ENCODE results near the gene ALG14. TPM values are rescaled to one million over a fixed set of nuclear protein-coding genes. Genes with fewer than 3 reads are reported as not detected.

ALG14 gene
- total RNA-seq, 6 donors from 2014 or later, result 0.55 to 6.2 (median 0.98) TPM

DNA sequence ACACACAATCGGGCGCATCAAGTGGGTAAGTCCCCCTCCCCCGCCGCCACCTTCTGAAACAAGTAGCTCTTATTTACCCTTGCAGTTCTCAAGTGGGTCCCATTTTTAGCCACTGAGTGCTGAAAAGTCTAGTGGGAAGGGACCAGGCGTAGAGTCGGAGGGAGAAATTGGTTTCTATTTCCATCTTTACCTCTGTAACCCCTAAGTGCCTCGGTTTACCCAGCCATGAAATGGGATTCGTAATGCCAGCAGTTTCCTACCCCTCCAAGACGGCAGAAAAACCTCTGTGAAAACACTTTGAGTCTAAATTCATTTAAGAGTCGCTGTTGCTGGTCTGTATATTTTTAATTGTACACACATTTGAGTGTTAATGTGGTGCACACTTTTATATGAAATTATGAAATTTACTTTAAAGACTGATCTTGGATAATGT, 45.3 kb upstream of the ALG14 start:
- no peak for ATAC-seq (ENCODE audit: low FRiP score in 2 of 2)

DNA sequence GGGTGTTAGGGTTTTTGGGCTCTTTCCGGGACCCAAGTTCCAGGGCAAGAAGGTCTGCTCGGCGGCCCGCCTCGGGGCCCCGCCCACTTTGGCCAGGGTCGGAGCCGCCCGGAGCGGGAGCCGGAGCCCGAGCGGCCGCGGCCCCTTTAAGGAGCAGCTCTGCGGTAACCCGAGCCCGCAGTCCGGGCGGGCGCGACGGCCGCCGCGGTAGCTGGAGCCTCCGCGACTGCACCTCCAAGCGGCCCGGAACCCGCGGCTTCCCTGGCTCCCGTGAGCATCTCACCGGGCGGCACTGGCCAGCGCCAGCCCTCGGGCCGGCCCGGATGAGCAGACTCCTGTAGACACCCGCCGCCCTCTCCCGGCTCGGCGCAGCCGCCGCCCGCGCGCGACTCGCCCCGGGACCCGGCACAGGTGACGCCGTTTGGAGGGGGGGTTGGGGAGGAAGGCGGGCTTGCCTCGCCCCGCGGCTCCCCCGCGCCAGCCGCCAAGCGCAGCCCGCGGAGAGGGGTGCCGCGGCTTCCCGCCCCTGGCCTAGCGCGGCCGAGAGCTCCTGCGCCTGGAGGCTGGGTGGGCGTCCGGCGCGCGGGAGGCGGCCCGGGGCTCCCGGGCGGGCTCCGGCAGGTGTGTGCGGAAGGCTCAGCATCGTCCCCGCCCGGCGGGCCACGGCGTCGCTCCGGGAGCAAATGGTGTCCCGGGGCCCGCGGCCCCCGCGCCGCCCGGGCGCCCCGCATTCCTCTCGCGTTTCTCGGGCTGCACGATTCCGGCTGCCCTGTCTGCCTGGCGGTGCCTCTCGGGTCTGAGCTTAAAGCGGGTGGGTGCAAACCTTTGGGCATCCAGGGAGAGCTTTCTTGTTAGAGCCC, 44.7 kb upstream of the ALG14 start, which contains the start of gene TLCD4:
Gene TLCD4, plus strand, starts transcription at position 149 of the 860 bp plus-strand sequence. CDS start 26,547 bp downstream, outside the sequence.
- TF ChIP-seq POLR2AphosphoS5 (IDR thresholded peaks at IDR 0.05), result no peak
- TF ChIP-seq, protein P1, sequence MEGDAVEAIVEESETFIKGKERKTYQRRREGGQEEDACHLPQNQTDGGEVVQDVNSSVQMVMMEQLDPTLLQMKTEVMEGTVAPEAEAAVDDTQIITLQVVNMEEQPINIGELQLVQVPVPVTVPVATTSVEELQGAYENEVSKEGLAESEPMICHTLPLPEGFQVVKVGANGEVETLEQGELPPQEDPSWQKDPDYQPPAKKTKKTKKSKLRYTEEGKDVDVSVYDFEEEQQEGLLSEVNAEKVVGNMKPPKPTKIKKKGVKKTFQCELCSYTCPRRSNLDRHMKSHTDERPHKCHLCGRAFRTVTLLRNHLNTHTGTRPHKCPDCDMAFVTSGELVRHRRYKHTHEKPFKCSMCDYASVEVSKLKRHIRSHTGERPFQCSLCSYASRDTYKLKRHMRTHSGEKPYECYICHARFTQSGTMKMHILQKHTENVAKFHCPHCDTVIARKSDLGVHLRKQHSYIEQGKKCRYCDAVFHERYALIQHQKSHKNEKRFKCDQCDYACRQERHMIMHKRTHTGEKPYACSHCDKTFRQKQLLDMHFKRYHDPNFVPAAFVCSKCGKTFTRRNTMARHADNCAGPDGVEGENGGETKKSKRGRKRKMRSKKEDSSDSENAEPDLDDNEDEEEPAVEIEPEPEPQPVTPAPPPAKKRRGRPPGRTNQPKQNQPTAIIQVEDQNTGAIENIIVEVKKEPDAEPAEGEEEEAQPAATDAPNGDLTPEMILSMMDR (IDR thresholded peaks at IDR 0.05), result peak in 1 of 6 experiments; percentile 12
- TF ChIP-seq POLR2A (IDR thresholded peaks at IDR 0.05), result peak in 1 of 4 donors; percentile 59
- no peak for TF ChIP-seq EP300 (IDR thresholded peaks at IDR 0.05)
- Histone ChIP-seq H3K4me3 (peak within 1 kb of the TSS; percentile 56 to 88 (median 72)), H3K27me3 (no peaks in the 10 kb centered on the region), H3K27ac (peak within 1 kb of the TSS; percentile 60 to 76 (median 68)), H3K4me1 (peaks cover 5 to 29% (median 12%) of the 10 kb centered on the region in 4 donors), H3K36me3 (no peaks in the 10 kb centered on the region), H3K9me3 (no peaks in the 10 kb centered on the region)
- ATAC-seq (ENCODE audit: low FRiP score in 2 of 2), result peak; percentile 90 to 96
- 0% methylated on average over 16 of the region's 108 CpGs; no CpG with 5 or more reads in 1 of the 2 donors for WGBS, 2 donors
- peak; percentile 68 to 94 for DNase-seq

More for the DNA sequence above, 45.3 kb upstream of the ALG14 start:
- Histone ChIP-seq H3K4me3 (peak overlapping the region; percentile 56 to 88 (median 72)), H3K27ac (peak overlapping the region; percentile 60 to 76 (median 68)), H3K9me3 (no peaks in the 10 kb centered on the region), H3K36me3 (no peaks in the 10 kb centered on the region), H3K27me3 (no peaks in the 10 kb centered on the region), H3K4me1 (peaks cover 5 to 29% (median 12%) of the 10 kb centered on the region in 4 donors)
- WGBS, 2 donors, result 20 to 29% methylated on average over 10 of the region's 10 CpGs
- DNase-seq, result peak in 1 of 2 donors; percentile 68
- TF ChIP-seq POLR2AphosphoS5 (IDR thresholded peaks at IDR 0.05) (no peak), EP300 (IDR thresholded peaks at IDR 0.05) (no peak), POLR2A (IDR thresholded peaks at IDR 0.05) (no peak)
- TF ChIP-seq, protein P1 (IDR thresholded peaks at IDR 0.05), result no peak

GRCh38 chr1:95116580-95117206, 43.9 kb upstream of the ALG14 start:
- Histone ChIP-seq H3K27ac (peak overlapping the region; percentile 60 to 76 (median 68)), H3K36me3 (no peaks in the 10 kb centered on the region), H3K4me3 (peak overlapping the region; percentile 56 to 88 (median 72)), H3K9me3 (no peaks in the 10 kb centered on the region), H3K27me3 (no peaks in the 10 kb centered on the region), H3K4me1 (peaks cover 5 to 29% (median 12%) of the 10 kb centered on the region in 4 donors)
- peak; percentile 81 to 84 for ATAC-seq (ENCODE audit: low FRiP score in 2 of 2)
- WGBS, 2 donors, result 1 to 3% methylated on average over 16 to 17 of the region's 17 CpGs
- TF ChIP-seq, protein P1 (IDR thresholded peaks at IDR 0.05), result peak; percentile 20 to 62 (median 53)
- no peak for TF ChIP-seq POLR2A (IDR thresholded peaks at IDR 0.05)
- DNase-seq, result peak in 1 of 2 donors; percentile 75

GRCh38 chr1:95115708-95116137, 43.0 kb upstream of the ALG14 start:
- no peak for ATAC-seq (ENCODE audit: low FRiP score in 2 of 2)
- no peaks in the 10 kb centered on the region for H3K9me3 ChIP-seq
- 66 to 73% methylated on average over 3 of the region's 3 CpGs for WGBS, 2 donors

More at GRCh38 chr1:95115708-95116137, 43.0 kb upstream of the ALG14 start:
- no peak overlapping the region for H3K4me3 ChIP-seq
- DNase-seq, result peak in 1 of 2 donors; percentile 37
- H3K27ac ChIP-seq, result no peak overlapping the region
- H3K27me3 ChIP-seq, result no peaks in the 10 kb centered on the region
- H3K4me1 ChIP-seq, result peaks cover 5 to 29% (median 12%) of the 10 kb centered on the region in 4 donors
- TF ChIP-seq POLR2AphosphoS5 (IDR thresholded peaks at IDR 0.05) (no peak), EP300 (IDR thresholded peaks at IDR 0.05) (no peak), POLR2A (IDR thresholded peaks at IDR 0.05) (no peak)
- TF ChIP-seq, protein P1 (IDR thresholded peaks at IDR 0.05), result no peak
- no peaks in the 10 kb centered on the region for H3K36me3 ChIP-seq

Data from upper lobe of left lung (tissue), 6 donors.